Choroid plexus epithelial cell (primary cell): ENCODE results near the gene CTIF.

Experiments used
- DNase-seq: peaks from one replicate; pipeline ENCODE4 v3.0.0-alpha.2; 2010; ENCODE audit warnings: low read depth
- H3K4me3 ChIP-seq: 2 replicates; pipeline ENCODE4 v1.5.1; 2011; ENCODE audit warnings: low read depth, mild to moderate bottlenecking, control low read depth, low read length, moderate library complexity
- CTCF ChIP-seq: conservative IDR thresholded peaks from 2 replicates; pipeline ENCODE4 v1.5.1; 2011; ENCODE audit warnings: low read depth, mild to moderate bottlenecking, control low read depth, inconsistent platforms, low read length, moderate library complexity

CTIF gene

GRCh38 chr18:48699761-48700160 is 160.9 kb downstream of the CTIF start:
- no peak overlapping the region for H3K4me3 ChIP-seq
- no peak for TF ChIP-seq CTCF
- DNase-seq, result no peak

- TF ChIP-seq CTCF, result no peak
- H3K4me3 ChIP-seq, result no peak overlapping the region
- no peak for DNase-seq
These were observed 161.6 kb downstream of the CTIF start for GRCh38 chr18:48700446-48700845.

- peak; percentile 22 for DNase-seq
- H3K4me3 ChIP-seq, result no peak overlapping the region
- TF ChIP-seq CTCF, result no peak
These were observed 163.7 kb downstream of the CTIF start for GRCh38 chr18:48702346-48703027.

- H3K4me3 ChIP-seq, result no peak overlapping the region
- no peak for TF ChIP-seq CTCF
- no peak for DNase-seq
These were observed 164.2 kb downstream of the CTIF start for GRCh38 chr18:48703028-48703386.

GRCh38 chr18:48703418-48703817 is 164.6 kb downstream of the CTIF start:
- no peak for TF ChIP-seq CTCF
- no peak overlapping the region for H3K4me3 ChIP-seq
- no peak for DNase-seq

GRCh38 chr18:48705043-48705442 is 166.2 kb downstream of the CTIF start:
- no peak for TF ChIP-seq CTCF
- H3K4me3 ChIP-seq, result no peak overlapping the region
- DNase-seq, result no peak

GRCh38 chr18:48705531-48705930 is 166.7 kb downstream of the CTIF start:
- H3K4me3 ChIP-seq, result no peak overlapping the region
- DNase-seq, result no peak
- no peak for TF ChIP-seq CTCF
